Measurements from ENCODE around the gene SPECC1L. TPM values are rescaled to one million over a fixed set of nuclear protein-coding genes. Genes with fewer than 3 reads are reported as not detected.

The SPECC1L gene
- total and polyA plus RNA-seq, 10 of the 15 experiments (the other 5 are each of a cell fraction or from before 2014, with no cell fraction given) = 1.9 to 40.6 (median 19.1) TPM

- ChIA-PET RAD21 (ENCODE audit: unreplicated experiment) (no interaction called here), SMC1A (ENCODE audit: uncharacterized antibody, unreplicated experiment) (interaction anchor here (0.7 to 1.4 kb wide), 3 partner anchors 11 to 58 kb away, joined by 3 to 4 read pairs (median 3); no protein-coding TSS in a partner anchor), CTCF (no interaction called here), POLR2A (interaction anchor here (0.6 kb wide), 3 partner anchors 45 to 136 kb away, joined by 3 to 5 read pairs (median 5); no protein-coding TSS in a partner anchor)
- H3K4me2 ChIP-seq (ENCODE audit: control insufficient read depth, insufficient read depth) = no peak overlapping the region
- BruUV-seq (replicated peaks) = no TSS peak
- WGBS (ENCODE audit: insufficient coverage, insufficient replicate concordance, low lambda C conversion rate, missing lambda C conversion rate) = 100% methylated on average over 2 of the region's 2 CpGs
- no peaks in the 10 kb centered on the region; a peak in 1 of 4 replicates for H3K36me3 ChIP-seq (ENCODE audit: control insufficient read depth in 2 of 2, insufficient read depth in 2 of 2, low read length in 1 of 2)
- no peak overlapping the region for H3K27ac ChIP-seq (ENCODE audit: control insufficient read depth, insufficient read depth)
- no peak overlapping the region for H3K9ac ChIP-seq (ENCODE audit: control insufficient read depth, insufficient read depth, low read length)
- FAIRE-seq (no peak), ATAC-seq (no peak), DNase-seq (ENCODE audit: low read depth, low spot score) (no peak)
- no peaks in the 10 kb centered on the region for H3K79me2 ChIP-seq (ENCODE audit: control insufficient read depth, insufficient read depth, low read length)
- no peaks in the 10 kb centered on the region for H3K4me1 ChIP-seq (ENCODE audit: control insufficient read depth, insufficient read depth, low read length)
- in situ Hi-C loops (cut with MboI) = no loop called here
- TF ChIP-seq YY1 (IDR thresholded peaks at IDR 0.05; ENCODE audit: low read depth, low read length) = no peak
- TF ChIP-seq ZNF622 (IDR thresholded peaks at IDR 0.05) = no peak
- TF ChIP-seq LARP7 (IDR thresholded peaks at IDR 0.05) = no peak
- TF ChIP-seq BCLAF1 (IDR thresholded peaks at IDR 0.05) = no peak
- TF ChIP-seq SUZ12 (IDR thresholded peaks at IDR 0.05; ENCODE audit: unreplicated experiment) = no peak
- TF ChIP-seq KDM1A (IDR thresholded peaks at IDR 0.05; ENCODE audit: borderline replicate concordance) = no peak
- TF ChIP-seq MLLT1 (IDR thresholded peaks at IDR 0.05) = no peak
- TF ChIP-seq EGR1 (IDR thresholded peaks at IDR 0.05; ENCODE audit: borderline replicate concordance in 1 of 2, low read depth in 2 of 2, low read length in 2 of 2) = no peak
- no peak for TF ChIP-seq NFIC (IDR thresholded peaks at IDR 0.05; ENCODE audit: low read depth, low read length)
- TF ChIP-seq RELA (IDR thresholded peaks at IDR 0.05; ENCODE audit: borderline replicate concordance, partially characterized antibody) = no peak
- no peak for TF ChIP-seq ATF7 (IDR thresholded peaks at IDR 0.05; ENCODE audit: low read depth)
- no peak for TF ChIP-seq SMARCA5 (IDR thresholded peaks at IDR 0.05)
- no peaks in the 10 kb centered on the region for H3K9me3 ChIP-seq (replicated peaks; ENCODE audit: control insufficient read depth, insufficient read depth, low read length)
- no peak overlapping the region for H2AFZ ChIP-seq (ENCODE audit: control insufficient read depth, low read depth, low read length)
- H4K20me1 ChIP-seq (ENCODE audit: control insufficient read depth, insufficient read depth) = no peaks in the 10 kb centered on the region
- H3K4me3 ChIP-seq = no peak overlapping the region
- no peaks in the 10 kb centered on the region for H3K27me3 ChIP-seq (replicated peaks in 1 of 2; ENCODE audit: control insufficient read depth in 2 of 2, insufficient read depth in 2 of 2, low read length in 1 of 2)
- intact Hi-C loops (cut with micrococcal nuclease; ENCODE audit: unreplicated experiment) = no loop called here
Observed at GRCh38 chr22:24390156-24390555, 119.5 kb downstream of the SPECC1L start.
